Thyroid gland (tissue), 4 donors: Measurements from ENCODE around the gene NCAPD3.

ENCODE experiments used
- POLR2A ChIP-seq, 2 donors: fragments of 450-650 bp; IDR thresholded peaks; one replicate each; pipeline ENCODE4 v1.6.1; 2017; ENCODE audit warnings: antibody characterized with exemption in 2 of 2, mild to moderate bottlenecking in 2 of 2, moderate library complexity in 1 of 2
- TF ChIP-seq, protein P1 (sequence below), 6 experiments: fragments of 200-600 bp in 3 of 6; fragments of 450-650 bp in 3 of 6; sonication (generic) in 3 of 6; IDR thresholded peaks; one replicate each; pipeline ENCODE4 v1.5.1; 2016 to 2019; ENCODE audit warnings: antibody characterized with exemption in 6 of 6, mild to moderate bottlenecking in 2 of 6, inconsistent platforms in 1 of 6, moderate library complexity in 1 of 6

DNA sequence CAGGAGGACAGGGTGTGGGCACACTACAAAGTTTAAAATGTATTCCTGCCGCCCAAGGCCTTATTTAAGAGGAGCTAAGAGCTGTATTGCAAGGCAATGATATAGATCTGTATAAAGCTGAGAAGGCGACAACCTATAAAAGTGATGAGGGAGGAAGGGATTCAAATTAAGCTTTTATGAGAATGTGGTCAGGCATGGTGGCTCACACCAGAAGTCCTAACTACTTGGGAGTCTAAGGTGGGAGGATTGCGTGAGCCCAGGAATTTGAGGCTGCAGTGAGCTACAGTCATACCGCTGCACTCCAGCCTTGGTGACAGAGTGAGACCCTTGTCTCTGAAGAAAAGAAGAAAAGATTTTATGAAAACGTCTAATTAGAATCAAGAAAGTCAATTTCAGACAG, 42.7 kb upstream of the NCAPD3 start:
- TF ChIP-seq, protein P1, sequence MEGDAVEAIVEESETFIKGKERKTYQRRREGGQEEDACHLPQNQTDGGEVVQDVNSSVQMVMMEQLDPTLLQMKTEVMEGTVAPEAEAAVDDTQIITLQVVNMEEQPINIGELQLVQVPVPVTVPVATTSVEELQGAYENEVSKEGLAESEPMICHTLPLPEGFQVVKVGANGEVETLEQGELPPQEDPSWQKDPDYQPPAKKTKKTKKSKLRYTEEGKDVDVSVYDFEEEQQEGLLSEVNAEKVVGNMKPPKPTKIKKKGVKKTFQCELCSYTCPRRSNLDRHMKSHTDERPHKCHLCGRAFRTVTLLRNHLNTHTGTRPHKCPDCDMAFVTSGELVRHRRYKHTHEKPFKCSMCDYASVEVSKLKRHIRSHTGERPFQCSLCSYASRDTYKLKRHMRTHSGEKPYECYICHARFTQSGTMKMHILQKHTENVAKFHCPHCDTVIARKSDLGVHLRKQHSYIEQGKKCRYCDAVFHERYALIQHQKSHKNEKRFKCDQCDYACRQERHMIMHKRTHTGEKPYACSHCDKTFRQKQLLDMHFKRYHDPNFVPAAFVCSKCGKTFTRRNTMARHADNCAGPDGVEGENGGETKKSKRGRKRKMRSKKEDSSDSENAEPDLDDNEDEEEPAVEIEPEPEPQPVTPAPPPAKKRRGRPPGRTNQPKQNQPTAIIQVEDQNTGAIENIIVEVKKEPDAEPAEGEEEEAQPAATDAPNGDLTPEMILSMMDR (IDR thresholded peaks at IDR 0.05) = no peak
- no peak for TF ChIP-seq POLR2A (IDR thresholded peaks at IDR 0.05)
